ENCODE data around the gene SAP30BP. TPM values are rescaled to one million over a fixed set of nuclear protein-coding genes. Genes with fewer than 3 reads are reported as not detected.

SAP30BP gene
- total and polyA plus RNA-seq, 8 donors, result 24.6 to 154 (median 72.9) TPM

DNA sequence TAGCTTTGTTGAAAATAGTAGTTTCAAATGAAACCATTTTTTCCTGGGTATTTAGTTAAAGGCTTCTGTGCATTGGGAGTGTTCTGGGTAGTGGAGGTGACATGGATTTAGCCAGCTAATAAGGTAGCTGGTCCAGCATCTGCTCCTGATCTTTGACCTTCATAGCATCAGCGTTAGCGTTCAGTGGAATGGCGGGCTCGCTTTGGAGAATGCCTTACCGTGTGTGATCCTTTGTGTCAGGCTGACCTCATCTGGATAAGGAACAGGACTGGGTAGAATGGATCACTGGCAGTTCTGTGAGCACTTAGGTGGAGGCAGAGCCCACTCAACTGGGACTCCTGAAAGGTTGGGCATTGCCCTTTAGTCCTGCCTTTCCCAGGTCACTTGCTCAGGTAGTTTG lies 3.7 kb downstream of the SAP30BP start:
- TF ChIP-seq, protein P1, sequence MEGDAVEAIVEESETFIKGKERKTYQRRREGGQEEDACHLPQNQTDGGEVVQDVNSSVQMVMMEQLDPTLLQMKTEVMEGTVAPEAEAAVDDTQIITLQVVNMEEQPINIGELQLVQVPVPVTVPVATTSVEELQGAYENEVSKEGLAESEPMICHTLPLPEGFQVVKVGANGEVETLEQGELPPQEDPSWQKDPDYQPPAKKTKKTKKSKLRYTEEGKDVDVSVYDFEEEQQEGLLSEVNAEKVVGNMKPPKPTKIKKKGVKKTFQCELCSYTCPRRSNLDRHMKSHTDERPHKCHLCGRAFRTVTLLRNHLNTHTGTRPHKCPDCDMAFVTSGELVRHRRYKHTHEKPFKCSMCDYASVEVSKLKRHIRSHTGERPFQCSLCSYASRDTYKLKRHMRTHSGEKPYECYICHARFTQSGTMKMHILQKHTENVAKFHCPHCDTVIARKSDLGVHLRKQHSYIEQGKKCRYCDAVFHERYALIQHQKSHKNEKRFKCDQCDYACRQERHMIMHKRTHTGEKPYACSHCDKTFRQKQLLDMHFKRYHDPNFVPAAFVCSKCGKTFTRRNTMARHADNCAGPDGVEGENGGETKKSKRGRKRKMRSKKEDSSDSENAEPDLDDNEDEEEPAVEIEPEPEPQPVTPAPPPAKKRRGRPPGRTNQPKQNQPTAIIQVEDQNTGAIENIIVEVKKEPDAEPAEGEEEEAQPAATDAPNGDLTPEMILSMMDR (IDR thresholded peaks at IDR 0.05), result no peak
- TF ChIP-seq EP300 (IDR thresholded peaks at IDR 0.05) (no peak), POLR2AphosphoS5 (IDR thresholded peaks at IDR 0.05) (no peak), POLR2A (IDR thresholded peaks at IDR 0.05) (no peak)
- no peaks in the 10 kb centered on the region for H3K27me3 ChIP-seq
- H3K36me3 ChIP-seq, result peaks cover 25 to 65% (median 64%) of the 10 kb centered on the region in 4 donors
- H3K27ac ChIP-seq, result no peak overlapping the region
- DNase-seq, result no peak
- no peak overlapping the region for H3K4me3 ChIP-seq
- H3K9me3 ChIP-seq, result no peaks in the 10 kb centered on the region
- intact Hi-C loops (cut with DNase I; ENCODE audit: low total_unique reads), result loop anchor here (5.0 kb wide), 1 partner anchor 71 kb away; no protein-coding TSS in a partner anchor
- 71 to 79% (median 75%) methylated on average over 5 of the region's 5 CpGs for WGBS, 5 donors
- peaks cover 26 to 64% (median 40%) of the 10 kb centered on the region in 4 donors for H3K4me1 ChIP-seq

DNA sequence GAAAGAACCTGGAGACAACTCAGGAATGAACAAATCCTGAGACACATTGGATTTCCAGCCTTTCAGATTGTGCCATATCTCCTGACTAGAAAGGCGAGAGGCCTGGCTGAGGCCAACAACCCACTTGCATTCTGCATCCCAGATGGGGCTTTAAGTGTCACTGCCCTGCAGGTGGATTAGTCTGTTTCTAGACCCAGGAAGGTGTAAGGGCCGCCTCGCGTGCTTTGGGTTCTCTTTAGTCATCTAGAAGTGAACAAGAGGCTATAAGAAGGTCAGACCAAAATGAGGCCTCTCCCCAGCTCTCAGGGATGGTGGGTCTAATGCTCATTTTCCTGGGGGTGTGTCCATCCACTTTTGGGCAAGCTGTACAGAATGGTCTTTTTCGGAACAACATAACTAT lies 4.9 kb downstream of the SAP30BP start:
- TF ChIP-seq POLR2AphosphoS5 (IDR thresholded peaks at IDR 0.05) (no peak), POLR2A (IDR thresholded peaks at IDR 0.05) (no peak)
- intact Hi-C loops (cut with DNase I; ENCODE audit: low total_unique reads), result loop anchor here (5.0 kb wide), 1 partner anchor 70 kb away; no protein-coding TSS in a partner anchor
- 85 to 95% (median 94%) methylated on average over 5 of the region's 5 CpGs for WGBS, 5 donors
- H3K4me3 ChIP-seq, result no peak overlapping the region
- peaks cover 25 to 75% (median 74%) of the 10 kb centered on the region in 4 donors for H3K36me3 ChIP-seq
- no peak overlapping the region for H3K27ac ChIP-seq
- no peak for DNase-seq
- H3K4me1 ChIP-seq, result peaks cover 18 to 54% (median 31%) of the 10 kb centered on the region in 4 donors
- H3K27me3 ChIP-seq, result no peaks in the 10 kb centered on the region
- H3K9me3 ChIP-seq, result no peaks in the 10 kb centered on the region

DNA sequence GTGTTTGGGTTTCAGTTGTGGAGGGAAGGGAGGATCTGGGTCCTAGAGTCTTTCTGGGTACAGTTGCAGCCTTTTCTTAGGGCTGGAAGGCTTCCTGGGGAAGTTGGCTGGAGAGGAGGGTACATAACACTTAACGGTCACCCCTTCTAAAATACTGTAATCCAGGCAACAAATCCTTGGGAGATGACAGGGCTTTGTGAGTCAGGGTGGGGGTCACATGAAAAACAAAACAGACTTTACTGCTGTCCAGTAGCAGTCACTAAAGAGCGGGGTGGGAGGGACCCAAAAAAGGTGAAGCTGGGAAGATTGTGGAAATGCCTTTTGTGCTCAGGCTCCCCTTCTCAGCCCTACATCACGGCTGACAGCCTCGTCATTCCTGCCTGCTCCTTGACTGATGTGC lies 6.3 kb downstream of the SAP30BP start:
- intact Hi-C loops (cut with DNase I; ENCODE audit: low total_unique reads), result loop anchor here (5.0 kb wide), 1 partner anchor 69 kb away; no protein-coding TSS in a partner anchor
- no peak for DNase-seq
- TF ChIP-seq EP300 (IDR thresholded peaks at IDR 0.05) (no peak), POLR2AphosphoS5 (IDR thresholded peaks at IDR 0.05) (no peak)
- TF ChIP-seq, protein P1 (IDR thresholded peaks at IDR 0.05), result no peak
- Histone ChIP-seq H3K36me3 (peaks cover 25 to 83% (median 81%) of the 10 kb centered on the region in 4 donors), H3K4me3 (no peak overlapping the region), H3K9me3 (no peaks in the 10 kb centered on the region), H3K27ac (no peak overlapping the region), H3K4me1 (peaks cover 9 to 45% (median 22%) of the 10 kb centered on the region in 4 donors), H3K27me3 (no peaks in the 10 kb centered on the region)
- WGBS, 5 donors, result 78 to 88% (median 80%) methylated on average over 4 of the region's 4 CpGs

DNA sequence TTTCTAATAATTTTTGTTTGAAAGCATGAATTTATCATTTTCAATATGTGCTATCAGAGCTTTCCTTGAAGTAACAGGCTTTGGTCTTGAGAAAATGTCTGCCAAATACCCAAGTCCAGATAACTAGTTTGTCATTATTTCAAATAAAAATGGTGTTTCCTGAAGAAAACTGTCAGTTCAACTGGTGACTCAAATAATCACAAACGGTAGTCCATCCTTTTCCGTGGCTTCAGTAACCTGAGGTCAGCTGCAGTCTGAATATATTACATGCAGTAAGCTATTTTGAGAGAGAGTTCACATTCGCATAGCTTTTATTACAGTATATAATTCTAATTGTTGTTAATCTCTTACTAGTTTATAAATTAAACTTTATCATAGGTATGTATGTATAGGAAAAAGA lies 9.3 kb downstream of the SAP30BP start:
- no peak for TF ChIP-seq EP300 (IDR thresholded peaks at IDR 0.05)
- no peak for TF ChIP-seq POLR2AphosphoS5 (IDR thresholded peaks at IDR 0.05)
- no peak for TF ChIP-seq POLR2A (IDR thresholded peaks at IDR 0.05)
- TF ChIP-seq, protein P1 (IDR thresholded peaks at IDR 0.05), result no peak
- DNase-seq, result no peak
- Histone ChIP-seq H3K27me3 (no peaks in the 10 kb centered on the region), H3K27ac (no peak overlapping the region), H3K9me3 (no peaks in the 10 kb centered on the region), H3K4me3 (no peak overlapping the region), H3K36me3 (peaks cover 20 to 79% (median 70%) of the 10 kb centered on the region in 4 donors), H3K4me1 (peaks cover 22 to 46% (median 30%) of the 10 kb centered on the region in 4 donors)
- intact Hi-C loops (cut with DNase I; ENCODE audit: low total_unique reads), result no loop called here
- WGBS, 5 donors, result 67 to 78% (median 71%) methylated on average over 3 of the region's 3 CpGs

DNA sequence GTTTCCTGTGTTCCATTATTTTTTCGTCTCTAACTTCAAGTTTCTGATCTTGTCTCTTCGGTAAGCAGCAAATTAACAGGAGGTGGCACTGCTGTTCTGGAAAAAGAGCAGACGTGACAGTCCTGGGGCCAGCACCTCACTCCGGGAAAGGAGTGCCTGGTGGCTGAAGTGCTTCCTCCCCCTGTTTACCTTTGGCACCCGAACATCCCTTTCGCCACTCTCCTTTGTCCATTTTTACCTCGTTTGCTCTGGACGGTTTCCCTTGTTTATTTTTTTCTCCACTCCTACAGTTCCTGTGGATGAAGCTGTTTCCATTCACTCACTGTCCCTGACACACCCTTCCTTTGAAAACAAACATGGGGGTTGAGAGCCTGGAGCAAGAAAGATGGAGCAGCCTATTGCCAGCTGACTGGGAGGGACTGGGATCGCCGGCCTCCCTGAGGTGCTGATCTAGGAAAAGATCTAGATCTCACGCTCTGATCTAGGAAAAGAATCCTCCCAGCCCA lies 12.6 kb downstream of the SAP30BP start:
- Histone ChIP-seq H3K27ac (peak overlapping the region; percentile 52 to 83 (median 71)), H3K9me3 (no peaks in the 10 kb centered on the region), H3K4me3 (no peak overlapping the region), H3K27me3 (no peaks in the 10 kb centered on the region), H3K36me3 (peaks cover 4 to 53% (median 44%) of the 10 kb centered on the region in 4 donors), H3K4me1 (peaks cover 35 to 70% (median 47%) of the 10 kb centered on the region in 4 donors)
- 23 to 49% (median 41%) methylated on average over 11 of the region's 11 CpGs for WGBS, 5 donors
- intact Hi-C loops (cut with DNase I; ENCODE audit: low total_unique reads), result no loop called here
- peak; percentile 65 to 72 for DNase-seq
- peak in 2 of 3 donors; percentile 36 to 51 for TF ChIP-seq POLR2AphosphoS5 (IDR thresholded peaks at IDR 0.05)
- TF ChIP-seq, protein P1 (IDR thresholded peaks at IDR 0.05), result peak in 3 of 7 experiments; percentile 42 to 63 (median 45)
- no peak for TF ChIP-seq EP300 (IDR thresholded peaks at IDR 0.05)
